Mesendoderm (in vitro differentiated cells): ENCODE measurements around the gene TSPAN33.

Experiments
- DNase-seq: peaks from one replicate; pipeline ENCODE4 v3.0.0; 2013
- H2AK5ac ChIP-seq: 2 replicates; pipeline ENCODE4 v1.6.1; 2013; ENCODE audit warnings: low read length, inconsistent platforms
- H2BK120ac ChIP-seq: 2 replicates; pipeline ENCODE4 v1.6.1; 2013; ENCODE audit warnings: low read depth, mild to moderate bottlenecking, low read length, moderate library complexity, mixed read lengths
- H2BK15ac ChIP-seq: replicated peaks from 2 replicates; pipeline ENCODE4 v1.6.1; 2013; ENCODE audit warnings: low read depth, mild to moderate bottlenecking, moderate library complexity
- H2BK5ac ChIP-seq: 2 replicates; pipeline ENCODE4 v1.6.1; 2013; ENCODE audit warnings: low read length, inconsistent platforms
- H3K18ac ChIP-seq: 2 replicates; pipeline ENCODE4 v1.6.1; 2013; ENCODE audit warnings: mild to moderate bottlenecking, low read length, mixed read lengths
- H3K23ac ChIP-seq: one replicate; pipeline ENCODE4 v1.6.1; 2013; ENCODE audit warnings: low read length
- H3K27ac ChIP-seq: 2 replicates; pipeline ENCODE4 v1.5.1; 2013; ENCODE audit warnings: low read depth, mild to moderate bottlenecking, inconsistent platforms, low read length, moderate library complexity
- H3K27me3 ChIP-seq: 2 replicates; pipeline ENCODE4 v1.6.1; 2013; ENCODE audit warnings: low read length, control low read depth, mild to moderate bottlenecking, inconsistent platforms; ENCODE audit not compliant: insufficient read depth, poor library complexity
- H3K36me3 ChIP-seq: 2 replicates; pipeline ENCODE4 v1.6.1; 2013; ENCODE audit warnings: low read length, inconsistent platforms; ENCODE audit not compliant: control insufficient read depth, insufficient read depth
- H3K4ac ChIP-seq: one replicate; pipeline ENCODE4 v1.6.1; 2013; ENCODE audit warnings: low read depth, mild to moderate bottlenecking, low read length, moderate library complexity
- H3K4me1 ChIP-seq: 2 replicates; pipeline ENCODE4 v1.6.1; 2013; ENCODE audit warnings: low read depth, low read length, inconsistent platforms; ENCODE audit not compliant: control insufficient read depth
- H3K4me2 ChIP-seq: 2 replicates; pipeline ENCODE4 v1.6.1; 2013; ENCODE audit warnings: low read length
- H3K4me3 ChIP-seq: 2 replicates; pipeline ENCODE4 v1.5.1; 2013; ENCODE audit warnings: mild to moderate bottlenecking, low read length
- H3K56ac ChIP-seq: one replicate; pipeline ENCODE4 v1.6.1; 2013; ENCODE audit warnings: low read length
- H3K79me1 ChIP-seq: 2 replicates; pipeline ENCODE4 v1.6.1; 2013; ENCODE audit warnings: low read length, inconsistent platforms
- H3K79me2 ChIP-seq: 2 replicates; pipeline ENCODE4 v1.6.1; 2013; ENCODE audit warnings: mild to moderate bottlenecking, low read length; ENCODE audit not compliant: control insufficient read depth, insufficient read depth
- H3K9ac ChIP-seq: 2 replicates; pipeline ENCODE4 v1.6.1; 2013; ENCODE audit warnings: low read length, inconsistent platforms
- H4K5ac ChIP-seq: one replicate; pipeline ENCODE4 v1.6.1; 2013; ENCODE audit warnings: low read length
- H4K8ac ChIP-seq: one replicate; pipeline ENCODE4 v1.6.1; 2013; ENCODE audit warnings: low read depth, mild to moderate bottlenecking, control low read depth, low read length, moderate library complexity
- WGBS: extraction: QIAGEN DNeasy Blood & Tissue Kit; methylation state at CpG from one replicate; pipeline ENCODE4 v1.1.7; 2013; ENCODE audit warnings: low lambda C conversion rate, missing lambda C conversion rate; ENCODE audit not compliant: insufficient coverage; ENCODE audit errors: extremely low coverage; 5-methylcytosine and 5-hydroxymethylcytosine counted together

TSPAN33 gene

GRCh38 chr7:129191272-129191671 lies 46.8 kb downstream of the TSPAN33 start:
- no CpG with 5 or more reads among the region's 3 CpGs for WGBS
- DNase-seq = no peak

GRCh38 chr7:129193892-129194291 lies 49.4 kb downstream of the TSPAN33 start:
- H2BK15ac ChIP-seq = no peak overlapping the region
- H3K4me1 ChIP-seq = peaks cover 6% of the 10 kb centered on the region
- no peak overlapping the region for H2AK5ac ChIP-seq
- no CpG with 5 or more reads among the region's 3 CpGs for WGBS
- H3K36me3 ChIP-seq = no peaks in the 10 kb centered on the region
- no peak overlapping the region for H4K5ac ChIP-seq
- H3K4me3 ChIP-seq = no peak overlapping the region
- no peak overlapping the region for H2BK5ac ChIP-seq
- no peak overlapping the region for H3K4me2 ChIP-seq
- H3K23ac ChIP-seq = no peak overlapping the region
- H3K18ac ChIP-seq = no peak overlapping the region
- H3K9ac ChIP-seq = no peak overlapping the region
- H3K79me2 ChIP-seq = peaks cover 39% of the 10 kb centered on the region
- no peak overlapping the region for H3K27ac ChIP-seq
- H4K8ac ChIP-seq = no peak overlapping the region
- no peak overlapping the region for H3K56ac ChIP-seq
- no peak overlapping the region for H3K4ac ChIP-seq
- H3K79me1 ChIP-seq = peaks cover 22% of the 10 kb centered on the region
- no peak overlapping the region for H2BK120ac ChIP-seq
- H3K27me3 ChIP-seq = no peaks in the 10 kb centered on the region
- no peak for DNase-seq

More at GRCh38 chr7:129191272-129191671, 46.8 kb downstream of the TSPAN33 start:
- Histone ChIP-seq H3K56ac (no peak overlapping the region), H3K27me3 (peaks cover 2% of the 10 kb centered on the region), H4K5ac (no peak overlapping the region), H3K36me3 (no peaks in the 10 kb centered on the region), H2BK15ac (no peak overlapping the region), H2BK120ac (no peak overlapping the region), H3K23ac (no peak overlapping the region), H3K4me3 (no peak overlapping the region), H3K27ac (no peak overlapping the region), H2BK5ac (no peak overlapping the region), H3K18ac (no peak overlapping the region), H3K4ac (no peak overlapping the region), H3K79me1 (peaks cover 20% of the 10 kb centered on the region), H3K4me2 (no peak overlapping the region), H4K8ac (no peak overlapping the region), H3K4me1 (peaks cover 6% of the 10 kb centered on the region), H3K79me2 (peaks cover 37% of the 10 kb centered on the region), H2AK5ac (no peak overlapping the region), H3K9ac (no peak overlapping the region)

- Histone ChIP-seq H3K4me1 (no peaks in the 10 kb centered on the region), H3K79me2 (peaks cover 7% of the 10 kb centered on the region), H3K4me3 (no peak overlapping the region), H4K8ac (no peak overlapping the region), H2BK5ac (no peak overlapping the region), H3K23ac (no peak overlapping the region), H3K79me1 (peaks cover 6% of the 10 kb centered on the region), H3K4me2 (no peak overlapping the region), H3K4ac (no peak overlapping the region), H3K27ac (no peak overlapping the region), H2AK5ac (no peak overlapping the region), H2BK15ac (no peak overlapping the region), H4K5ac (no peak overlapping the region), H3K9ac (no peak overlapping the region), H2BK120ac (no peak overlapping the region), H3K18ac (no peak overlapping the region), H3K36me3 (no peaks in the 10 kb centered on the region), H3K56ac (no peak overlapping the region), H3K27me3 (no peaks in the 10 kb centered on the region)
- no peak for DNase-seq
- no CpG with 5 or more reads among the region's 4 CpGs for WGBS
These were observed 53.3 kb downstream of the TSPAN33 start for GRCh38 chr7:129197771-129198170.

- no peak overlapping the region for H4K5ac ChIP-seq
- no peaks in the 10 kb centered on the region for H3K27me3 ChIP-seq
- H2BK120ac ChIP-seq = no peak overlapping the region
- H3K56ac ChIP-seq = no peak overlapping the region
- no peak overlapping the region for H2BK15ac ChIP-seq
- no peak overlapping the region for H3K23ac ChIP-seq
- H3K9ac ChIP-seq = no peak overlapping the region
- peaks cover 2% of the 10 kb centered on the region for H3K79me2 ChIP-seq
- WGBS = 100% methylated on average over 1 of the region's 4 CpGs
- no peak overlapping the region for H3K18ac ChIP-seq
- no peaks in the 10 kb centered on the region for H3K36me3 ChIP-seq
- no peak for DNase-seq
- H3K4ac ChIP-seq = no peak overlapping the region
- H3K27ac ChIP-seq = no peak overlapping the region
- no peaks in the 10 kb centered on the region for H3K4me1 ChIP-seq
- H4K8ac ChIP-seq = no peak overlapping the region
- no peak overlapping the region for H2AK5ac ChIP-seq
- H2BK5ac ChIP-seq = no peak overlapping the region
- no peak overlapping the region for H3K4me2 ChIP-seq
- H3K79me1 ChIP-seq = peaks cover 4% of the 10 kb centered on the region
- no peak overlapping the region for H3K4me3 ChIP-seq
These were observed 54.9 kb downstream of the TSPAN33 start for GRCh38 chr7:129199406-129199805.

GRCh38 chr7:129202058-129202777 lies 57.7 kb downstream of the TSPAN33 start:
- Histone ChIP-seq H2BK15ac (no peak overlapping the region), H2BK120ac (no peak overlapping the region), H3K56ac (no peak overlapping the region), H2AK5ac (no peak overlapping the region), H3K79me1 (peaks cover 4% of the 10 kb centered on the region), H3K27me3 (no peaks in the 10 kb centered on the region), H3K79me2 (peaks cover 2% of the 10 kb centered on the region), H3K4me2 (no peak overlapping the region), H3K36me3 (no peaks in the 10 kb centered on the region), H3K4me1 (no peaks in the 10 kb centered on the region), H2BK5ac (no peak overlapping the region), H4K5ac (no peak overlapping the region), H3K4me3 (no peak overlapping the region), H3K23ac (no peak overlapping the region), H3K27ac (no peak overlapping the region), H4K8ac (no peak overlapping the region), H3K9ac (no peak overlapping the region), H3K18ac (no peak overlapping the region), H3K4ac (no peak overlapping the region)
- DNase-seq = no peak
- no CpG with 5 or more reads among the region's 8 CpGs for WGBS
